Measurements from ENCODE around the gene BIRC6. TPM values are rescaled to one million over a fixed set of nuclear protein-coding genes. Genes with fewer than 3 reads are reported as not detected.

BIRC6 gene
- total and polyA plus RNA-seq, 2 of the 4 experiments (the other 2 are of a cell fraction), result 26.5 to 316 TPM

- Histone ChIP-seq H2AK5ac (ENCODE audit: low read depth, low read length) (no peak overlapping the region), H2AFZ (replicated peaks; ENCODE audit: low read length, poor library complexity) (no peak overlapping the region), H4K8ac (ENCODE audit: low read depth in 2 of 2, low read length in 2 of 2) (no peak overlapping the region), H3K79me1 (ENCODE audit: low read depth in 1 of 2, low read length in 2 of 2) (peaks cover 27 to 30% of the 10 kb centered on the region in 2 experiments), H4K5ac (ENCODE audit: low read depth, low read length) (no peak overlapping the region), H3K27me3 (ENCODE audit: control insufficient read depth, insufficient read depth, low read length) (no peaks in the 10 kb centered on the region), H3K36me3 (ENCODE audit: control insufficient read depth, insufficient read depth, low read length) (peaks cover 26% of the 10 kb centered on the region), H3K4me1 (ENCODE audit: control insufficient read depth, insufficient read depth, low read length) (0 out of 2 replicates have a peak, but pooled peaks cover 3% of the 10 kb centered on the region), H2BK15ac (ENCODE audit: low read depth, low read length) (no peak overlapping the region), H2BK20ac (ENCODE audit: low read depth, low read length) (no peak overlapping the region), H3K9ac (ENCODE audit: low read depth, low read length) (no peak overlapping the region), H3K27ac (ENCODE audit: insufficient read depth, low read length) (no peak overlapping the region), H3K14ac (replicated peaks; ENCODE audit: low read depth, low read length) (no peak overlapping the region), H3K18ac (ENCODE audit: low read depth, low read length) (no peak overlapping the region), H3K56ac (ENCODE audit: extremely low read depth, insufficient read depth, low read length) (no peak overlapping the region), H3K4ac (ENCODE audit: low read depth, low read length) (no peak overlapping the region), H3K4me3 (ENCODE audit: insufficient read depth, low read depth, low read length) (no peak overlapping the region), H4K91ac (ENCODE audit: insufficient read depth, low read depth, low read length) (no peak overlapping the region), H2AK9ac (replicated peaks; ENCODE audit: low read depth, low read length, poor library complexity) (no peak overlapping the region), H2BK120ac (ENCODE audit: low read depth, low read length) (no peak overlapping the region), H3K23ac (ENCODE audit: low read depth, low read length) (no peak overlapping the region), H2BK5ac (ENCODE audit: low read depth, low read length, poor library complexity, severe bottlenecking) (no peak overlapping the region), H4K20me1 (ENCODE audit: insufficient read depth, low read length) (no peaks in the 10 kb centered on the region), H3K9me3 (ENCODE audit: control insufficient read depth, insufficient read depth, low read length) (no peaks in the 10 kb centered on the region), H3K4me2 (ENCODE audit: low read depth, low read length) (no peak overlapping the region), H3K9me1 (ENCODE audit: insufficient read depth, low read length) (no peaks in the 10 kb centered on the region)
- POLR2A ChIA-PET (ENCODE audit: unreplicated experiment), result no interaction called here
- no CpG with 5 or more reads among the region's 3 CpGs for WGBS, 2 experiments (ENCODE audit: extremely low coverage in 2 of 2, insufficient read length in 1 of 2)
- ATAC-seq (ENCODE audit: low read depth) (no peak), DNase-seq (no peak)
- CTCF ChIA-PET, result no interaction called here
- dilution Hi-C loops (cut with HindIII; ENCODE audit: low sequenced_read_pairs, unreplicated experiment) (no loop called here), intact Hi-C loops (cut with micrococcal nuclease) (no loop called here), in situ Hi-C loops (cut with MboI; ENCODE audit: low sequenced_read_pairs) (no loop called here)
- TF ChIP-seq CEBPB (IDR thresholded peaks at IDR 0.05; ENCODE audit: low read depth, low read length) (peak; percentile 21; the same call in 1 of the 2 replicates), ELK1 (IDR thresholded peaks at IDR 0.05; ENCODE audit: borderline replicate concordance, low read depth, low read length) (no peak)
- no TSS peak for BruUV-seq (replicated peaks)
Observed at GRCh38 chr2:32496662-32497061, 139.8 kb downstream of the BIRC6 start.
